ENCODE measurements around the gene LHX6.

GRCh38 chr9:122218935-122219855 is 9.6 kb downstream of the LHX6 start:
- no peak for TF ChIP-seq GATA3 (IDR thresholded peaks at IDR 0.05; ENCODE audit: low read depth, low read length)
- TF ChIP-seq GATA2 (IDR thresholded peaks at IDR 0.05; ENCODE audit: low read depth, low read length) = no peak

All from SH-SY5Y (cell line).